Fibroblast of gingiva (primary cell): ENCODE results near the gene OR4K13.

Experiments
- DNase-seq: peaks from one replicate; pipeline ENCODE4 v3.0.0-alpha.2; 2011; ENCODE audit warnings: low read depth

Gene OR4K13

DNA sequence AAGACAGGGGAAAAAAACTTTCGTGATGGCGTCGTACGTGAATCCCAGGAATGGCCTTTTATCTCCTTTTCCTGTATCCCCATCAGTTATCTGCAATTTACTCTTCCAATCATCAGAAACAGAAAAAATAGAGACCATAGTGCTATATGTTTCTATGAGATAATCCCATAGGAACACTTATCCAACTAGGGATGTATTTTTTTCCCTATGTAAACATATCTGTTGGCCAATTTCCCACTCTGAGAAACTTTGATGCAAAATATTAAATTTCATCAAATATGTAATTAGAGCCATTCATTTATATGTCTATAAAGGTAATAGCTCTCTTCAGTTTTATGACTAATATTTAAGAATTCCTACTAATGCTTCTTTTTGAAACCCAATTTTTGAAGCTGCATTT, at the start of gene OR4K13:
TSS of gene OR4K13 (minus strand) at position 101 of the 400 bp plus-strand sequence. CDS start 1,280 bp downstream, outside the sequence.
- no peak for DNase-seq

DNA sequence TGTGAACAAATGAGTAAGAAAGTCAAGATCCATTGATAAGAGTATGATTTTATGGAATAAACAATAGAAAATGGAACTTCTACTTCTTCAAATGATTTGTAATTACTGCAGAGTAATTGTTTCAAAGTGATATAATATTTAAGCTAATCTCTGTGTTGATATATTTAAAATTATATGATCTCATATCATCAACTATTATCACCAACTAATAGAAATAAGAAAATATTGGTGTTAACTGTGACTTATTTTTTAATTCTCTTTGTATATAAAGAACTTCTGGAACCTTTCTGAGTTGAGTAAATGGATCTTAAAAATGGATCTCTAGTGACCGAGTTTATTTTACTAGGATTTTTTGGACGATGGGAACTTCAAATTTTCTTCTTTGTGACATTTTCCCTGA, 23.9 kb upstream of the OR4K13 start, which contains the start of gene OR4L1:
TSS of gene OR4L1 (plus strand) at position 301 of the 400 bp plus-strand sequence. CDS start at position 301, 0 bp downstream.
- no peak for DNase-seq

- no peak for DNase-seq
Measured at GRCh38 chr14:20048202-20048601, 12.4 kb upstream of the OR4K13 start.

GRCh38 chr14:20044243-20044642, 8.4 kb upstream of the OR4K13 start:
- DNase-seq: no peak

- DNase-seq: no peak
Measured at GRCh38 chr14:20035449-20035848, 389 bp downstream of the OR4K13 start.

DNA sequence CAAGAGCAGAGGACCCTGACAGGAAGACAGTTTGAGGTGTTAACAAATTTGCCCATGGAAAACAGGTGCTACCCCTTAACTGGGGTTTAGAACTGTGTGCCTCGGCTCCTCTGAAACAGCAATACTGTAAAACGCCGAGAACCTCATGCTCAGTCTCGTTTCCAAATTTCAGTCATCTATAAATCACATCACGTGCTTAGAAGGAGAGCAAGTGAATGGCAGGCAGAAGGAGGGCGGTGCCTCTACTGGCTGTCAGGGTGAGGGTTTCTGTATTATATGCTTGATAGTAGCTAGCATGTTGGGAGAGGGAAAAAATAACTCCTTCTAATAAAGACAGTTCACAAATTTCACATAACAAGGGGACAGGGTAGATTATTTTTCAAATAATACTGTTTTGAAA, 4.8 kb downstream of the OR4K13 start:
- DNase-seq: no peak

GRCh38 chr14:20019257-20019865, 16.5 kb downstream of the OR4K13 start, which contains the start of gene OR4K14:
Gene OR4K14, minus strand, starts transcription at chr14:20019307. Its CDS starts 4,114 bp downstream, at chr14:20015193.
- no peak for DNase-seq

GRCh38 chr14:20008156-20008555, 27.7 kb downstream of the OR4K13 start:
- no peak for DNase-seq

GRCh38 chr14:20002319-20002718, 33.5 kb downstream of the OR4K13 start:
- DNase-seq: no peak

DNA sequence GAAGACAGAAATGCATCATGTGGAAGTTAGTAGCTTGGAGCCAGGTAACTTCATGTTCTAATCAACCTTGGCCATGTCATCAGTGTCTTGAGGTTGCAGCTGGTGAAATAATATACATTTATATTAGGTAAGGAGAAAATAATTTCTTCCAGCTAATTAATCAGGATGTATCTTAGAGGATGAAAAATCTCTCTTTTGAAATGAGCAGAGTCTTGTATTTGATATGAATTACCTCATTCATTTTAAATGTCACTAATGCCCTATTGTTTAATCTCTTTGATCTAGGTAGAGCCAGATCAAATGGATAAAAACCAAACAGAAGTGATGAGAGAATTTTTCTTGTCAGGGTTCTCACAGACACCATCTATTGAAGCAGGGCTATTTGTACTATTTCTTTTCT, 34.0 kb downstream of the OR4K13 start, which contains the start of gene OR4Q2:
TSS of gene OR4Q2 (plus strand) at position 301 of the 400 bp plus-strand sequence.
- DNase-seq: no peak

- DNase-seq: no peak
Measured at GRCh38 chr14:19993438-19993837, 42.4 kb downstream of the OR4K13 start.
